Panc1 (cell line): ENCODE results near the gene BCLAF1.

ENCODE experiments used
- SIN3A ChIP-seq: IDR thresholded peaks from 2 replicates; pipeline ENCODE4 v1.6.1; 2012; ENCODE audit warnings: low read depth, mild to moderate bottlenecking, low read length, moderate library complexity, borderline replicate concordance; ENCODE audit not compliant: insufficient read depth
- TCF7L2 ChIP-seq: IDR thresholded peaks from 2 replicates; pipeline ENCODE4 v1.6.1; 2011; ENCODE audit warnings: mild to moderate bottlenecking, low read depth, low read length, inconsistent platforms
- TF ChIP-seq, protein P1 (sequence below): fragments of 450-650 bp; IDR thresholded peaks from 2 replicates; pipeline ENCODE4 v1.5.1; 2017; ENCODE audit warnings: mild to moderate bottlenecking
- TF ChIP-seq, protein P2 (sequence below), 2 experiments: IDR thresholded peaks; 2 replicates each; pipeline ENCODE4 v1.6.1; 2011 to 2012; ENCODE audit warnings: low read depth in 2 of 2, control low read depth in 1 of 2, low read length in 1 of 2, mild to moderate bottlenecking in 1 of 2, moderate library complexity in 1 of 2; ENCODE audit not compliant: insufficient read depth in 1 of 2

- TF ChIP-seq, protein P1, sequence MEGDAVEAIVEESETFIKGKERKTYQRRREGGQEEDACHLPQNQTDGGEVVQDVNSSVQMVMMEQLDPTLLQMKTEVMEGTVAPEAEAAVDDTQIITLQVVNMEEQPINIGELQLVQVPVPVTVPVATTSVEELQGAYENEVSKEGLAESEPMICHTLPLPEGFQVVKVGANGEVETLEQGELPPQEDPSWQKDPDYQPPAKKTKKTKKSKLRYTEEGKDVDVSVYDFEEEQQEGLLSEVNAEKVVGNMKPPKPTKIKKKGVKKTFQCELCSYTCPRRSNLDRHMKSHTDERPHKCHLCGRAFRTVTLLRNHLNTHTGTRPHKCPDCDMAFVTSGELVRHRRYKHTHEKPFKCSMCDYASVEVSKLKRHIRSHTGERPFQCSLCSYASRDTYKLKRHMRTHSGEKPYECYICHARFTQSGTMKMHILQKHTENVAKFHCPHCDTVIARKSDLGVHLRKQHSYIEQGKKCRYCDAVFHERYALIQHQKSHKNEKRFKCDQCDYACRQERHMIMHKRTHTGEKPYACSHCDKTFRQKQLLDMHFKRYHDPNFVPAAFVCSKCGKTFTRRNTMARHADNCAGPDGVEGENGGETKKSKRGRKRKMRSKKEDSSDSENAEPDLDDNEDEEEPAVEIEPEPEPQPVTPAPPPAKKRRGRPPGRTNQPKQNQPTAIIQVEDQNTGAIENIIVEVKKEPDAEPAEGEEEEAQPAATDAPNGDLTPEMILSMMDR = no peak
- no peak for TF ChIP-seq SIN3A
- no peak for TF ChIP-seq TCF7L2
- TF ChIP-seq, protein P2, sequence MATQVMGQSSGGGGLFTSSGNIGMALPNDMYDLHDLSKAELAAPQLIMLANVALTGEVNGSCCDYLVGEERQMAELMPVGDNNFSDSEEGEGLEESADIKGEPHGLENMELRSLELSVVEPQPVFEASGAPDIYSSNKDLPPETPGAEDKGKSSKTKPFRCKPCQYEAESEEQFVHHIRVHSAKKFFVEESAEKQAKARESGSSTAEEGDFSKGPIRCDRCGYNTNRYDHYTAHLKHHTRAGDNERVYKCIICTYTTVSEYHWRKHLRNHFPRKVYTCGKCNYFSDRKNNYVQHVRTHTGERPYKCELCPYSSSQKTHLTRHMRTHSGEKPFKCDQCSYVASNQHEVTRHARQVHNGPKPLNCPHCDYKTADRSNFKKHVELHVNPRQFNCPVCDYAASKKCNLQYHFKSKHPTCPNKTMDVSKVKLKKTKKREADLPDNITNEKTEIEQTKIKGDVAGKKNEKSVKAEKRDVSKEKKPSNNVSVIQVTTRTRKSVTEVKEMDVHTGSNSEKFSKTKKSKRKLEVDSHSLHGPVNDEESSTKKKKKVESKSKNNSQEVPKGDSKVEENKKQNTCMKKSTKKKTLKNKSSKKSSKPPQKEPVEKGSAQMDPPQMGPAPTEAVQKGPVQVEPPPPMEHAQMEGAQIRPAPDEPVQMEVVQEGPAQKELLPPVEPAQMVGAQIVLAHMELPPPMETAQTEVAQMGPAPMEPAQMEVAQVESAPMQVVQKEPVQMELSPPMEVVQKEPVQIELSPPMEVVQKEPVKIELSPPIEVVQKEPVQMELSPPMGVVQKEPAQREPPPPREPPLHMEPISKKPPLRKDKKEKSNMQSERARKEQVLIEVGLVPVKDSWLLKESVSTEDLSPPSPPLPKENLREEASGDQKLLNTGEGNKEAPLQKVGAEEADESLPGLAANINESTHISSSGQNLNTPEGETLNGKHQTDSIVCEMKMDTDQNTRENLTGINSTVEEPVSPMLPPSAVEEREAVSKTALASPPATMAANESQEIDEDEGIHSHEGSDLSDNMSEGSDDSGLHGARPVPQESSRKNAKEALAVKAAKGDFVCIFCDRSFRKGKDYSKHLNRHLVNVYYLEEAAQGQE (IDR thresholded peaks at IDR 0.05; ENCODE audit: insufficient read depth in 1 of 2, low read depth in 2 of 2, low read length in 1 of 2) = no peak
Measured at GRCh38 chr6:136324686-136325380, 35.2 kb upstream of the BCLAF1 start.
